Stomach (tissue), 9 donors: Measurements from ENCODE around the gene RASA3. TPM values are rescaled to one million over a fixed set of nuclear protein-coding genes. Genes with fewer than 3 reads are reported as not detected.
"Not testable (repeated sequence)": the region's sequence is repeated elsewhere in the genome, so short reads cannot be mapped to it uniquely, and the experiment has no call there.

Experiments used
- DNase-seq, 2 donors: peaks; one replicate each; pipeline versions ENCODE4 v3.0.0 to v3.0.0-alpha.2; 2013 to 2019
- H3K27ac ChIP-seq, 5 donors: fragments of 200-600 bp in 4 of 5; sonication (generic) in 4 of 5; one replicate each; pipeline ENCODE4 v1.5.1; 2013 to 2019; ENCODE audit warnings: mild to moderate bottlenecking in 1 of 5, moderate library complexity in 1 of 5
- H3K27me3 ChIP-seq, 3 donors: fragments of 200-600 bp; sonication (generic); one replicate each; pipeline ENCODE4 v1.5.1; 2017 to 2019; ENCODE audit warnings: mixed run types in 1 of 3
- H3K36me3 ChIP-seq, 4 donors: fragments of 200-600 bp; sonication (generic); 1 replicate in 3 of 4; 2 replicates in 1 of 4; pipeline ENCODE4 v1.5.1; 2016 to 2019
- H3K4me1 ChIP-seq, 4 donors: fragments of 200-600 bp; sonication (generic); one replicate each; pipeline ENCODE4 v1.5.1; 2016 to 2019
- H3K4me3 ChIP-seq, 4 donors: fragments of 200-600 bp; sonication (generic) in 3 of 4; one replicate each; pipeline ENCODE4 v1.5.1; 2016 to 2019; ENCODE audit warnings: mild to moderate bottlenecking in 1 of 4
- H3K9me3 ChIP-seq, 4 donors: fragments of 200-600 bp; sonication (generic); one replicate each; pipeline ENCODE4 v1.5.1; 2016 to 2019
- EP300 ChIP-seq: sonication (generic); formaldehyde crosslinking; IDR thresholded peaks from one replicate; pipeline ENCODE4 v1.6.1; 2017; ENCODE audit warnings: antibody characterized with exemption
- POLR2A ChIP-seq, 4 donors: fragments of 450-650 bp; IDR thresholded peaks; one replicate each; pipeline ENCODE4 v1.6.1; 2016; ENCODE audit warnings: antibody characterized with exemption in 4 of 4, control low read depth in 2 of 4, mild to moderate bottlenecking in 1 of 4, moderate library complexity in 1 of 4
- POLR2AphosphoS5 ChIP-seq, 3 donors: sonication (generic); formaldehyde crosslinking; IDR thresholded peaks; one replicate each; pipeline ENCODE4 v1.6.1; 2016; ENCODE audit warnings: antibody characterized with exemption in 3 of 3
- WGBS, 5 donors: extraction: QIAGEN DNeasy Blood & Tissue Kit in 3 of 5; methylation state at CpG; one replicate each; pipeline versions ENCODE4 v1.1.5 to v1.1.7; 2013 to 2018; 5-methylcytosine and 5-hydroxymethylcytosine counted together
- intact Hi-C: fragments of 100-400 bp; cut with DNase I; formaldehyde crosslinking; loops from one replicate; pipeline ENCODE4 v1.15.1; 2023; ENCODE audit warnings: low total_unique reads
- polyA plus RNA-seq, 3 donors: library from polyadenylated mRNA; stranded (reverse); fragments of 200-250 nt; gene quantifications; one replicate each; pipeline ENCODE4 v1.2.3, GENCODE V29; 2013
- total RNA-seq, 5 donors: library from RNA; depleted of rRNA; stranded (reverse); fragments of >200 nt; gene quantifications; one replicate each; pipeline versions ENCODE4 v1.1.0 to v1.2.3, GENCODE V29; 2014 to 2016
- TF ChIP-seq, protein P1 (sequence below), 7 experiments: fragments of 450-650 bp in 4 of 7; fragments of 200-600 bp in 3 of 7; sonication (generic) in 3 of 7; IDR thresholded peaks; one replicate each; pipeline ENCODE4 v1.5.1; 2016 to 2019; ENCODE audit warnings: antibody characterized with exemption in 7 of 7, control low read depth in 2 of 7, mild to moderate bottlenecking in 1 of 7
- donor health status: healthy with polysubstance abuse.
- donor health status: Bipolar disorder and iron deficiency.
- donor health status: healthy.

RASA3 gene
- total and polyA plus RNA-seq, 8 donors = 3.7 to 22.3 (median 7.9) TPM

DNA sequence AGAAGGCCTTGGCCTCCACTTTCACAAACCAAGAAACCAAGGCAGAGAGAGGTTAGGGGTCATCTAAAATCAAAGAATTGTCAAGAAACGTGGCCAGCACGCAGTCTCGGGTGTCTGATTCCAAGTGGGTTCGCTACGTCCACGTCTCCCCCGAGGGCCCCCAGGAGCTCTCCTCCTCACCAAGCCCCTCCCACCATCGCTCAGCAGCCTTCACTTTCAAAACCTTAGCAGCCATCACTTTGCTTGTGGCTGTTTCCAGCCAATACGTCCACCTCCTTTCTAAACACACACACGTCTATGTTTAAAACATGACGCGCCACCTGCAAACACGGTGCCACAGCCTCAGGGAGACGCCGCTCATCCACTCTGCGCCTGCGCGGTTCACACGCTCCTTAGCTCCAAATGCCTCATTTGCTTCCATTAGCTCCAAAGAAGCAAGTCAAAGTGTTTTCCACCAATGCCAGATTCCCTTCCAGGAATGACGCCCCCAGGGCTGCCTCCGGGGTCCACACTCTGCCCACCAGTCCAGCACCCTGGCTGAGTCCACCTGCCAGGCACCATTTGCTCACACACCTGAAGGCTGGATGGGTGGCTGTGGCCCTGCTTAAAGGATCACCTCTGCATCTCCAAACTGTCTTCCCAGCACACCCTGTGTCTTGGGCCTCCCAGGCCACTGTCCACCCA is 5.5 kb downstream of the RASA3 start:
- TF ChIP-seq POLR2A (IDR thresholded peaks at IDR 0.05) = no peak
- no peak for TF ChIP-seq EP300
- TF ChIP-seq, protein P1, sequence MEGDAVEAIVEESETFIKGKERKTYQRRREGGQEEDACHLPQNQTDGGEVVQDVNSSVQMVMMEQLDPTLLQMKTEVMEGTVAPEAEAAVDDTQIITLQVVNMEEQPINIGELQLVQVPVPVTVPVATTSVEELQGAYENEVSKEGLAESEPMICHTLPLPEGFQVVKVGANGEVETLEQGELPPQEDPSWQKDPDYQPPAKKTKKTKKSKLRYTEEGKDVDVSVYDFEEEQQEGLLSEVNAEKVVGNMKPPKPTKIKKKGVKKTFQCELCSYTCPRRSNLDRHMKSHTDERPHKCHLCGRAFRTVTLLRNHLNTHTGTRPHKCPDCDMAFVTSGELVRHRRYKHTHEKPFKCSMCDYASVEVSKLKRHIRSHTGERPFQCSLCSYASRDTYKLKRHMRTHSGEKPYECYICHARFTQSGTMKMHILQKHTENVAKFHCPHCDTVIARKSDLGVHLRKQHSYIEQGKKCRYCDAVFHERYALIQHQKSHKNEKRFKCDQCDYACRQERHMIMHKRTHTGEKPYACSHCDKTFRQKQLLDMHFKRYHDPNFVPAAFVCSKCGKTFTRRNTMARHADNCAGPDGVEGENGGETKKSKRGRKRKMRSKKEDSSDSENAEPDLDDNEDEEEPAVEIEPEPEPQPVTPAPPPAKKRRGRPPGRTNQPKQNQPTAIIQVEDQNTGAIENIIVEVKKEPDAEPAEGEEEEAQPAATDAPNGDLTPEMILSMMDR (IDR thresholded peaks at IDR 0.05) = no peak
- TF ChIP-seq POLR2AphosphoS5 (IDR thresholded peaks at IDR 0.05) = no peak
- no peaks in the 10 kb centered on the region for H3K36me3 ChIP-seq
- no peak for DNase-seq
- H3K9me3 ChIP-seq = no peaks in the 10 kb centered on the region
- H3K27me3 ChIP-seq = peaks cover 0 to 12% (median 0%) of the 10 kb centered on the region in 3 donors
- peaks cover 36 to 75% (median 55%) of the 10 kb centered on the region in 4 donors for H3K4me1 ChIP-seq
- peak overlapping the region in 1 of 5 donors; percentile 90 for H3K27ac ChIP-seq
- H3K4me3 ChIP-seq = no peak overlapping the region
- intact Hi-C loops = loop anchor here (10.0 kb wide), 1 partner anchor 62 kb away; no protein-coding TSS in a partner anchor
- WGBS, 5 donors = 88 to 92% (median 92%) methylated on average over 21 of the region's 21 CpGs

DNA sequence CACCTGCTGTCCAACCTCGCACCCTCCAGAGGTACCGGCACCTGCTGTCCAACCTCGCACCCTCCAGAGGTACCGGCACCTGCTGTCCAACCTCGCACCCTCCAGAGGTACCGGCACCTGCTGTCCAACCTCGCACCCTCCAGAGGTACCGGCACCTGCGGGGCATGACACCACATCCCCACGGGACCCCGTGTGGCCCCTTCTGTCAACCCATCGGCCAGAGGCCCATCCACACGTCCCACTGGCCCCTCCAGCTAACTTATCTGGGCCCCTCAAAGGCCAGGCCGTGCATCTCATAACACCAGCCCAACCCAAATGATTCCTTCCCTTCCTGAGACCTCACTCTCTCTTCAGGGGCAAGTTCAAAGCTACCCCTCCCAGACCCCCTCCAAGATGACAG is 6.3 kb downstream of the RASA3 start:
- H3K27me3 ChIP-seq, H3K9me3 ChIP-seq, H3K36me3 ChIP-seq, DNase-seq, H3K4me3 ChIP-seq, H3K27ac ChIP-seq: not testable (repeated sequence)
- intact Hi-C loops = loop anchor here (10.0 kb wide), 1 partner anchor 61 kb away; no protein-coding TSS in a partner anchor
- peaks cover 28 to 75% (median 50%) of the 10 kb centered on the region in 4 donors for H3K4me1 ChIP-seq
- WGBS, 5 donors = 93 to 96% (median 94%) methylated on average over 10 to 14 of the region's 14 CpGs

DNA sequence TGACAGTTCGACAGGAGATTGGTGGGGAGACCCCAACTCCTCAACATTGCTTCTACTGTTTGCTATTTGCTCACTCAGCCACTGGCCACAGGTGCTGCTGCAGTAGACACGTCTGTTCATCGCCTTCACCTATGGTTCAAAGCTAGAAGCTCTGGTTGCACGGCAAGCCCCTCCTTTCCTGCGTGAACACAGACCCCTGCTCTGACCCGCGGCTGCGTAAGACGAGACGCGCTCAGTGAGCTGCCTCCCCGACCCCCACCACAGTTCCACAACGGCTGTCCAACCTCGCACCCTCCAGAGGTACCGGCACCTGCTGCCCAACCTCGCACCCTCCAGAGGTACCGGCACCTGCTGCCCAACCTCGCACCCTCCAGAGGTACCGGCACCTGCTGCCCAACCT is 6.8 kb downstream of the RASA3 start:
- H3K4me1 ChIP-seq = peaks cover 26 to 75% (median 45%) of the 10 kb centered on the region in 4 donors
- H3K36me3 ChIP-seq = no peaks in the 10 kb centered on the region
- no peak overlapping the region for H3K27ac ChIP-seq
- no peak for DNase-seq
- WGBS, 5 donors = 92 to 96% (median 95%) methylated on average over 13 to 17 of the region's 19 CpGs
- peaks cover 0 to 1% (median 0%) of the 10 kb centered on the region in 3 donors for H3K27me3 ChIP-seq
- TF ChIP-seq POLR2AphosphoS5 (IDR thresholded peaks at IDR 0.05) (no peak), POLR2A (IDR thresholded peaks at IDR 0.05) (no peak), EP300 (no peak)
- TF ChIP-seq, protein P1 (IDR thresholded peaks at IDR 0.05) = no peak
- intact Hi-C loops = loop anchor here (10.0 kb wide), 1 partner anchor 61 kb away; no protein-coding TSS in a partner anchor
- H3K4me3 ChIP-seq = no peak overlapping the region
- no peaks in the 10 kb centered on the region for H3K9me3 ChIP-seq

DNA sequence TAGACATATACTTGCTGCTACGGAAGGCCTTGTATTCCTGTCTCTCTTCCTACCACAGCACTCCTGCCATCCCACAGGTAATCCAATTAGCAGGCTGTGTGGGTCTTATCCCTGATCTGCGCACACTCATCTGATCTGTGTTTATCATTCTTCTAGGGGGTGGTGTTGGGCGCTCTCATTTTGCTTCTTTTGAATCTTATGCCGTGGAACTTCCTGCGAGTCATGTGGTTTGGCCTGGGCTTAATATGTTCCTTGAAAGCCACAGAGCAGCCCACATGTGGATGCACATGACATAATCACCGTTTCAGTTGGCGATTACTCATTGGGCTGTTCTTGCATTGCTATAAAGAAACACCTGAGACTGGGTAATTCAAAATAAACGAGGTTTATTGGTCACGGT is 7.5 kb downstream of the RASA3 start:
- Histone ChIP-seq H3K4me1 (peaks cover 19 to 70% (median 38%) of the 10 kb centered on the region in 4 donors), H3K9me3 (no peaks in the 10 kb centered on the region), H3K4me3 (no peak overlapping the region), H3K27me3 (no peaks in the 10 kb centered on the region), H3K36me3 (no peaks in the 10 kb centered on the region), H3K27ac (peak overlapping the region in 1 of 5 donors; percentile 14)
- no peak for DNase-seq
- WGBS, 5 donors = 66 to 79% (median 74%) methylated on average over 9 of the region's 9 CpGs
- intact Hi-C loops = loop anchor here (10.0 kb wide), 1 partner anchor 60 kb away; no protein-coding TSS in a partner anchor
- no peak for TF ChIP-seq POLR2AphosphoS5 (IDR thresholded peaks at IDR 0.05)
- no peak for TF ChIP-seq EP300
- TF ChIP-seq, protein P1 (IDR thresholded peaks at IDR 0.05) = no peak

DNA sequence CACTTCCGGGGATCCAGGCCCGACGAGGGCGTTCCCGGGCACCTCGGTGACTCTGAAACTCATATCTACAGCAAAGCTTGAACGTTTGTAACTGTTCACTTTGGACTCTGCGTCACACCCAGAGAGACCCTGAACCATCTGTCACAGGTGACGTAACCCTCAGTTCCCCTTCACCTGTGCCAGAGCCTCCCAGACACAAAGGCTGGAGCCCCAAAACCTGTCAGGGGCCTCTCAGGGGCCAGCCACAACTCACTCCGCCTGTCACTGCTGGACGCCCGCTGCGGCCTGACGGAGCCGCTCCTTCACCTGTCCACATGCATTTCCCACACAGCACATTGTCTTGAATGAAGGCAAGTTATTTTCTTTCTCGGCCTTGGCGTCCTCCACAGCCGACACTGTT is 8.0 kb downstream of the RASA3 start:
- no peaks in the 10 kb centered on the region for H3K27me3 ChIP-seq
- intact Hi-C loops = loop anchor here (10.0 kb wide), 1 partner anchor 60 kb away; no protein-coding TSS in a partner anchor
- no peak overlapping the region for H3K4me3 ChIP-seq
- WGBS, 5 donors = 86 to 92% (median 87%) methylated on average over 18 of the region's 18 CpGs
- peak overlapping the region in 1 of 5 donors; percentile 14 for H3K27ac ChIP-seq
- no peaks in the 10 kb centered on the region for H3K9me3 ChIP-seq
- H3K4me1 ChIP-seq = peaks cover 14 to 66% (median 33%) of the 10 kb centered on the region in 4 donors
- DNase-seq = no peak
- no peak for TF ChIP-seq EP300
- TF ChIP-seq, protein P1 (IDR thresholded peaks at IDR 0.05) = no peak
- no peak for TF ChIP-seq POLR2A (IDR thresholded peaks at IDR 0.05)
- TF ChIP-seq POLR2AphosphoS5 (IDR thresholded peaks at IDR 0.05) = no peak
- no peaks in the 10 kb centered on the region for H3K36me3 ChIP-seq
